Ishikawa (cell line): ENCODE measurements around the gene KIF3C.

ENCODE experiments used
- CEBPB ChIP-seq: IDR thresholded peaks from 2 replicates; pipeline ENCODE4 v1.6.1; 2012
- EGR1 ChIP-seq: IDR thresholded peaks from 2 replicates; pipeline ENCODE4 v1.6.1; 2012
- EP300 ChIP-seq: IDR thresholded peaks from 2 replicates; pipeline ENCODE4 v1.6.1; 2012; ENCODE audit warnings: borderline replicate concordance
- FOXM1 ChIP-seq: IDR thresholded peaks from 2 replicates; pipeline ENCODE4 v1.6.1; 2012; ENCODE audit warnings: low read depth, borderline replicate concordance
- NFIC ChIP-seq: IDR thresholded peaks from 2 replicates; pipeline ENCODE4 v1.6.1; 2012
- RAD21 ChIP-seq: IDR thresholded peaks from 2 replicates; pipeline ENCODE4 v1.6.1; 2012; ENCODE audit warnings: low read depth
- REST ChIP-seq: IDR thresholded peaks from 2 replicates; pipeline ENCODE4 v1.6.1; 2012; ENCODE audit warnings: low read depth, mild to moderate bottlenecking
- TEAD4 ChIP-seq: IDR thresholded peaks from 2 replicates; pipeline ENCODE4 v1.6.1; 2012
- USF1 ChIP-seq: IDR thresholded peaks from 2 replicates; pipeline ENCODE4 v1.6.1; 2012
- YY1 ChIP-seq: IDR thresholded peaks from 2 replicates; pipeline ENCODE4 v1.6.1; 2012; ENCODE audit warnings: low read depth
- ZBTB7A ChIP-seq: IDR thresholded peaks from 2 replicates; pipeline ENCODE4 v1.6.1; 2012; ENCODE audit warnings: low read depth

- TF ChIP-seq EP300 (no peak), FOXM1 (no peak), CEBPB (no peak), ZBTB7A (no peak), NFIC (no peak), USF1 (no peak), RAD21 (no peak), TEAD4 (no peak), EGR1 (no peak), REST (no peak), YY1 (no peak)
These were observed 52.4 kb downstream of the KIF3C start for GRCh38 chr2:25929789-25930473.
